ENCODE results near the gene TCF7L1.

GRCh38 chr2:85323351-85323987 is 190.3 kb downstream of the TCF7L1 start:
- no peak for TF ChIP-seq CTCF (IDR thresholded peaks at IDR 0.05 in 4 of 5, conservative IDR thresholded peaks at IDR 0.05 in 1 of 5)
- TF ChIP-seq POLR2A (IDR thresholded peaks at IDR 0.05): no peak
